GM19468 (cell line): ENCODE results near the gene CRYBA2.

Experiments
- ATAC-seq: cut with Tn5 transposase; IDR thresholded peaks from one replicate; pipeline ENCODE4 v1.9.1; 2021; ENCODE audit warnings: mild to moderate bottlenecking, moderate library complexity, moderate number of reproducible peaks; ENCODE audit not compliant: unreplicated experiment; ENCODE audit errors: extremely low read depth

Gene CRYBA2, protein sequence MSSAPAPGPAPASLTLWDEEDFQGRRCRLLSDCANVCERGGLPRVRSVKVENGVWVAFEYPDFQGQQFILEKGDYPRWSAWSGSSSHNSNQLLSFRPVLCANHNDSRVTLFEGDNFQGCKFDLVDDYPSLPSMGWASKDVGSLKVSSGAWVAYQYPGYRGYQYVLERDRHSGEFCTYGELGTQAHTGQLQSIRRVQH

DNA sequence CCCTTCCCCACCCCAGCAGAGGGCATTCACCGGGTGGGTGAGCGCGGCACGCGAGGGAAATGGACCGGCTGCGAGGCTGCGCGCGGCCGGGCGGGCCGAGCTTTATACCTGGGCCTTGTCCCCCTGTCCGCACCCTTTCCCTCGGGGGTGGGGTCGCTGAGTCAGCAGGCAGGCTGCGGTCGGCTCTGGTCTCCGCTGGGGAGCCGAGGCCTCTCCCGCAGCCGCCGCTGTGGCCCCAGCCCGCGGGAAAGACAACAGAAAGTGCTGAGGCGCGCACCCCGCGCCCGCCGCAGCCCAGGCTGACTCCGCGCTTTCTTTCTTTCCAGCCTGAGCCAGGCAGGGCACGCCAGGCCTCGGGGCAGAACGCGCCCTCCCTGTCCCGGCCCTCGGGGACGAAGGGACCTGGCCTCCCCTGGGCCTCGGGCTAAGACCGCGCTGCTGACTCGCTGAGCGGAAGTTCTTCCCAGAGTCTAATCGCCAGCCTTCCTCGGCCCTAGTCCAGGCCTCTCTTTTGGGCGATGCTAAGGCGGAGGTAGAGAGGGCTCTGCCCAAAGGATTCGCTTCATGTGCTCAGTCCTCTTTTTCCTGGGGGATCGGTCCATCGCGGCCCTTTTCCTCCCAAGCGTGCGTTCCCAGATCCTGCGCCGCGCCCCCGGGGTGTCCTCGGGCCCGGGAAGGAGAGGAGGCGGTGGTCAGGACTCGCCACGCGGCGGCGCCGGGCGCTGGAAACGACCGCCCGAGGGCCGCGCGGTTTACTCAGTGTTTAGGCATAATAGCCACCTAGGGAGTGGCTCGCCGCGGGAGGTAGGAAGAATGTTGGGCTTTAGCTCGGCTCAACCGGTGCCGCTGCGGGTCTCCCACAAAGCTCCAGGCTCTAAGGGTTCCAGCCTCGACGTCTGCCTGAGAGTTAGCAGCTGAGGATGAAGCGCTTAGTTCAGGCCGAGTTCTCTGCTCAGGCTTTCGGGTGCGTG lies at the start of gene CRYBA2:
CRYBA2 (minus strand) TSS at position 78 of the 971 bp plus-strand sequence. CDS start 246 bp downstream, outside the sequence.
- no peak for ATAC-seq

DNA sequence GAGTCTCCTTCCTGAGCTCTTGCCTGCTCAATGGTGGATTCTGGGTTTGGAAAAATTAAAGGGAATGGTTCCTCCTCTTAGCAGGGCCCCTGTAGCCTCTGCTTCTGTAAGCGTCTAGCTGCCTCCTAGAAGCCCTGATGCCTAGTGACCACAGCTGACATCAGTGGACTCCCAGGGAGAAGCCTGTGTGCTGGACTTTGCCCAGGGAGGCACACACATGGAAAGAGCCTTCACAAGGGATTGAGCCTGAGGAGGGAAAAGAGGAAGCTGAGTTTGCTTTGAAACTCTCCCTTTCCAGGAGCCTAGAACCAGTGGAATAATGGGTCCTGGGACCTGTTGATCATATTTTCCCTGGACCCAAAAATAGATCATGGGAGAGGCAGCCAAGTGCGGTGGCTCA lies 49.5 kb upstream of the CRYBA2 start:
- no peak for ATAC-seq

DNA sequence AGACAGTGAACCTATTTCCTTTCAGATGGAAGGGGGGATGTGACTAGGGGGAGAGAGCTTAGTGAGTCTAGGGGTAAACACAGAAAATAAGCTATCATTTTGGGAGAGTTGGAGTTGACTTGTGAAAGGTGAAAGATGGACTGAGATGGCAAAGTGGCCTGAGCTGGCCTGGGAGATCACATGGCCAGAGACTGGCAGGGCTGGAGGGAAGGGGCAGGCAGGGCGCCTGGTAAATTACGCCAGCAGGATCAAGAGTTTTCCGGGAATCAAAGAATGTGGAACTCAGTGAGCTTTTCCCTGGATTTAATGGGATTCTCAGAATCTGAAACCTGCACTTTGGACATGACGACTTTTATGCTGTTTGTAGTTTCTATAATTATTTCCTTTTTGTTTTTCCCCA lies 48.9 kb upstream of the CRYBA2 start:
- no peak for ATAC-seq

DNA sequence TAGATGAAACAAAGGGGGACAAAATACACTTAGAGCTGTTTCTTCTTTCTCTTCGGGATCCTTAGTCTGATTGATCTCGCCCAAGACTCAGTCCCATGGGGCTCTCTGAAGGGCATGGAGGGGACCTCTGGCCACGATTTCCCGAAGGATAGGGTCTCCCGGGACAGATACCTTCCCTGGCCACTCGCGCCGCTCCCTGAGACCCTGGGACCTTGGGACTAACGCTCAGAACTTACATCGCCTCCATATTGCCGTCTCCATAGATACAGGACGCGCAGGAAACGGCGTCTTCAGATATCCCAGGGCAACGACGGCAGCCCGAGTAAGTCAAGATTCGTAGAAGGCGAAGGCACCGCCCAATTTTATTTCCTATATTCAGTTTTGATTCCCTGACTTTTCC lies 48.0 kb upstream of the CRYBA2 start, which contains the start of gene CFAP65:
CFAP65 (minus strand) TSS at position 265 of the 400 bp plus-strand sequence. CDS start 2,468 bp downstream, outside the sequence.
- no peak for ATAC-seq

DNA sequence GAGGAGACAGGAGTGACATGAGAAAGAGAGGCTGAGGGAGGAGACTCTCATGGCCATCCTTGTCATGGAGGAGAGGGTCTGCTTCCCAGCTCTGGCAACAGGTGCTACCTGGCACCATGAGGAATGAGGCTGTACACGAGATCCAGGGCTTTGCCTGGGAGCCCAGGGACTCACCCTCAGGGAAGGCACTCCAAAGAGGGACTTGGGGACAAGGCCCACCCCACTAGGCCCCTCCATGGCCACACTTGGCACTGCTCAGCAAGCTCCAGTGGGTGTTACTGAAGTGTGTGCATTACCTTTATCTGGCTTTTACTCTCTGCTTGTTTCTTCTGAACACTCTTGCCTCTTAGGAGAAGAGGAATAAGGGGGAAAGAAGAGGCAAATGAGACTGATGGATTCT lies 45.4 kb upstream of the CRYBA2 start:
- ATAC-seq = no peak

DNA sequence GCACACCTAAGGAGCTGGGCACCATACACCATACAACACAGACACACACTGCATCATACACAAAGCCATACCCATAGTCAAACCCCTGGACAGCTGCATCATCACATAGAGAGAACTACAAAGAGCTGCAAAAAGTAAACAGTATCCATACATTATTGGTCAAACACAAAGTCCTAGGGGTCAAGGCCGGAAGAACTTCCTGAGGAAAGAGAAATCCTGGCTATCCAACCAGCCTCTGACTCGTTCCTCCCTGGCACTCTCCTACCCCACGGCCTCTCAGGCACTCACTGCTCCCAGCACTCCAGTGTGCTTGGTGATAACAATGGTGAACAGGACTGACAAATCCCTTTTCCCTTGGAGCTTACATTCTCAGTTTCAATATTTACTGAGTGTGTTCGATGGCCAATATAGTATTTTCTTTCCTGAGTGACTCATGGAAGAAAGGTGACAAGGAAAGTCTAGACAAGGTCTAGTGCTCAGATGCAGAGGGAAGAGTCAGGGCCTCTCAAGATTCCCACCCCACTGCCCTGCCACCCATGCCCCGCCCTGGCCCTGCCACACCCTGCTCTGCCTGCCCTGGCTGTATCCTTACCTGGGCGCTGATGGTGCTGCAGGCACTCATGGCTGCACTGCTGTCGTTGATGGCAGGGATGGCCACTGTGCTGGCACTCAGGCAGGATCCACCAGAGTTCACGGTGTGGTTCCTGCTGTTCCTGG lies 44.7 kb upstream of the CRYBA2 start:
- no peak for ATAC-seq

DNA sequence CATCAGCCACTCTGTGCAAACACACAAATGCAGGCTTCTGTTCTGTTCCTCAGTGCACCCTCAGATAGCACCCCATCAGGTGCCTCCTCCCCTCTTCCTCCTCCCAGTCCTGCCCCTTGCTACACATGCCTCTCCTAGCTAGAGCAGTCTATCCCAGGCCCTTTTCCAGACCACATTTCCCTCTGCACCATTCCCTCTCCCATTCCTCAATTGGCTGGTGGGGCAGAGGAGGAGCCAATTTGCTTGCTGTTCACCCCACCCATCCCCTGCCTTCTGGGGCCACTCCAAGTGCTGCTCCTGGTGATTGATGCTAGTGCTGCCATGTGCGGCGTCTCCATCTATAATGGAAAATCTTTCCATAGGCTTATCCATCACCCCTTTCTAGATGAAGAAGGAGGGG lies 42.7 kb upstream of the CRYBA2 start:
- ATAC-seq = no peak

DNA sequence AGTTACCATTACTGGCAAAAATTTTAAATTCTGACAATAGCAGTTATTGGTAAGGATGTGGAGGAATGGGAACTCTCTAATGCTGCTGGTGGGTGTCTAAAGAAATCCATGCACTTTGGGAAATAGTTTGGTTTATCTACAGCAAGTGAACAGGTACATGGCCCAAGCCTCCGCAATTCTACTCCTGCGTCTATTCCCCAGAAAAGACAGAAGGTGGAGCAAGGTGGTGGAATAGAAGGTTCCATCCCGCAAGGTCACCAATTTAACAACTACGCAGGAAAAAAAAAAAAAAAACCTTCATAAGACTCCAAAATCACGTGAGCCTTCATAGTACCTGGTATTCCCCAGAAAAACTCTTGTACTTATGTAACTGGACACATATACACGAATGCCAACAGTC lies 41.6 kb upstream of the CRYBA2 start:
- ATAC-seq = no peak

DNA sequence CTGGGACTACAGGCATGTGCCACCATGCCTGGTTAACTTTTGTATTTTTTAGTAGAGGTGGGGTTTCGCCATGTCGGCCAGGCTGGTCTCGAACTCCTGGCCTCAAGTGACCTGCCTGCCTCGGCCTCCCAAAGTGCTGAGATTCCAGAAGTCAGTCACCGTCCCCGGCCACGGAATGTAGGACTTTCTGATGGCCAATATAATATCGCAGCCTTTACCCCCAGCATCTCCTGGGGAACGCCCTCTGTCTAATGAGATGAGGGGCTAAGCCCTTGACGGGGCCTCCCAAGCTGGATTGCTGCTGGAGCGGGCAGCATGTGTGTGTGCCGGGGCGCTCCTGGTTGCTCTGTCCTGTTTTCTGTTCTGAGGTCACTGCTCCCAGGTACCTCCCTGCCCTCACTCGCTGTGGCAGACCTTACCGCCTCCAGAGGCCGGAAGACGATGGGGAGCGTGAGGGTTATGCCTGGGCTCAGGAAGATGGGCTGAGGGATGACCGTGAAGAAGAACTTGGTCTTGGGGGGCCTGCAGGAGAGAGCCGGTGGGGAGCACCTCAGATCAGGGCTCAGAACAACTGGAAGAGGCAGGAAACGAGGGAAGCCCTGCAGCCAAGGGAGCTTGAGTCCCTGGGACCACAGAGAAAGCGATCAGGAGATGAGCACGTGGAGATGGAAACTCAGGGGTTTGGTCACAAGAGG lies 39.0 kb upstream of the CRYBA2 start:
- ATAC-seq = no peak

DNA sequence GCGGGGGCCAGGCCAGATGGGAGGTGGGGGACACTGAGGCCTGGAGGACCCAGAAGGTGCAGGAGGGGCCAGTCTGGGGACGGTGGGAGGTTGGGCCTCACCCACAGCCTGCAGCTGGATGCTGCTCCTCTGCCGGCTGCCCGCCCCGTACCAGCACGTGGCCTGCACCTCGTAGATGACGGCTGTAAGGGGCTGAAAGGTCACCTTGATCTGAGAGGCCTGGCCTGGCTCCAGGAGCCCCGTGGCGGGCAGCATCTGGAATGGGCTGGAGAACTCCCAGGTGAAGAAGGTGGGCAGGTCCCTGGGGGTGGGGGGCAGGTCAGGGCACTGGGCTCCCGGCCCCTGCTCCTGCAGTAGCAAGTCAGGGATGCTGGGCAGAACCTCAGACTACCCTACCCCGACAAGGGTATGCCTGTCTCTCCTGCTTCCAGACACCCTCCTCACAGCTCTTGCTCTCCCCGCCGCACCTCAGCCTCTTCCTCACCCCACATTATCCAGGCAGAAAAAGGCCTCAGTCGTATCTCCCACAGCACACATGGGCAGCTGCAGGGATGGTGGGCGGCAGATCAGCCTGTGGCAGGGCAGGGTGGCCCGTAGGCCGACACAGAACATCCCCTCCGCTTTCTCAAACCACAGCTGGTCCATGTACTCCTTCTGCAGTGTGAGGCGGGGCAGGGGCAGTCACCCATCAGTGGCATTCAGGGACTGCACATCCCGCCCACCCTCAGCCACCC lies 38.0 kb upstream of the CRYBA2 start:
- no peak for ATAC-seq

DNA sequence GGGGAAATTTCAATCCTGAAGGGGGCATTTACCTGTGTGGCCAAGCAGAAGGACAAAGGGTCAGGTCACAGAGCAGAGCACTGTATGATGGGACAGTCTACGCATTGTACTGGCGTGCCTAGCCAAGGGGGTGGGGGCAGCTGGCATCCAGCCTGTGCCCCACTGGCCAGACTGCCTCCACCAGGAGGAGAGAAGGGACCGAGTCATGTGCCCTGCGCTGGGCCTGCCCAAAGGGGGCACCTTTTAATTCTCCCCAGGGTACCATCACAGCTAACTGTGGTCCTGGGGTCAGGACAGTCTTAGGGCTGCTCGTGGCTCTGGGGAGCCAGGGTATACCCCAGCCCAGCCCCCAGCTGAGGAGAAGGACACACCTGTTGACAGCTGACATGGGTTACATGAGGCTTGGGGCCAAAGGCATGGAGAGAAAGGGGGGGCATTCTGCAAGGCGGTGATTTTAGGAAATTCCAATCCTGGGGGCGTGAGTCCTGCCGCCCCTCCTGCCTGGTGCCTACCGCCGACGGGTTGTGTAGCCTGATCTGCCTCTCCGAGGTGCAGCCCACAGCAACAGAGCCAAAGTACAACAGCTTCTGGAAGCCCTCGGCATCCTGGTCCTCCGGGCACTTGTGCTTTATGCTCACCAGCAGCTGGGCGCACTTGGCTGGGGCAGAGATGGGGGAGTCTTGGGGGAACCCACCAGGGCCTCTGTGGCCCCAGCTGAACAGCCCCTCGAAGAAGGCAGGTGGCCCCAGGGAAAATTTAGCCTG lies 37.1 kb upstream of the CRYBA2 start:
- ATAC-seq = no peak

DNA sequence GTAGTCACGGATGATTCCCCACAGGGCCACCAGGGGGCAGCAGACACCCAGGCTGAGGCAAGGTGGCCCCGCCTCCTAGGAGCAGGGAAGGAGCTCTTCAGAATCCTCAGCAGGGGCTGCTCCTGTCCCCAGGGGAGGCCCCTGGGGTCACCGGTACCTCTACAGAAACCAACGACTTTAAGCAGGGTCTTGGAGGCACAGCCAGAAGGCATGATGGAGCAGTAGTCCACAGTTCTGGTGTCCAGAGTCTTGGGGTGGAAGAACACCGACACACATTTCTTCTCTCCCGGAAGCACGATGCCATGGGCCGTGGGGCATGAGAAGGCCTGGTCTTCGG lies 36.6 kb upstream of the CRYBA2 start:
- ATAC-seq = peak; percentile 71

DNA sequence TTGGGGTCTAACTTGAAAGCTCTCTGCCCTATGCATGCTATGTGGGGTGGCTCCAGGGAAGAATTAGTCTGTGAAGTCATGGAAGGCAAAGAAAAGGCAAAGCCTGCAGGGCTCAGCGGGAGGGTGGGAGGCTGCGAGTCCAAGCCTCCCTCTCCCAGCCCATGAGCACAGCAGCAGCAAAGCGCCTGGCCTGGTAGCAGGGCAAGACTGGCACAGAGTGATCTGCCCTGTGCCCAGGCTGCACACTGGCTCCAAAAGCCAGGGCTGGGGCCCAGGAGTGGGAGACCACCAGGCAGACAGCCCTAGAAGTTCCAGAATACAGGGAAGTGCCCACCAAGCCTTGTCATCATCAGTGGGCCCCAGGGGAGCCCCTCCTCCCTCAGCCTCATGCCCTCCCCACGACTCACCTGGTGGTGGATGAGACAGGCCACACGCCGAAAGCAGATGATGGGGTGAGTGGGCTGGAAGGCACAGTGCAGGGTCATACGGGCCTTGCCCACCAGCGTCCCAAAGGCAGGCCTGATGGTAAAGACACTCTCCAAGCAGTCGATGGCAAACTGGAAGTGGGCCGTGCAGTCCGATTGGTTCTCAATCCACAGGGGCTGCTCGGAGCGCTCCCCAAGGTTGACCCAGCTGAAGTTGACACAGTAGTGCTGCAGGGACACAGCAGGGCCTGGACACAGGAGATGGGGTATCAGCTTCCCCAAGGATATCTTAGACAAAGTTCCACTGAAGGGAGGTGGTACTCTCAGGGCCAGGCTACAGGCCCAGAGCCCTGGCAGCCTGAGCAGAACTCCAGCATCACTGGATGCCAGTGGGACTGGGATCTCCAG lies 36.0 kb upstream of the CRYBA2 start:
- ATAC-seq = no peak

DNA sequence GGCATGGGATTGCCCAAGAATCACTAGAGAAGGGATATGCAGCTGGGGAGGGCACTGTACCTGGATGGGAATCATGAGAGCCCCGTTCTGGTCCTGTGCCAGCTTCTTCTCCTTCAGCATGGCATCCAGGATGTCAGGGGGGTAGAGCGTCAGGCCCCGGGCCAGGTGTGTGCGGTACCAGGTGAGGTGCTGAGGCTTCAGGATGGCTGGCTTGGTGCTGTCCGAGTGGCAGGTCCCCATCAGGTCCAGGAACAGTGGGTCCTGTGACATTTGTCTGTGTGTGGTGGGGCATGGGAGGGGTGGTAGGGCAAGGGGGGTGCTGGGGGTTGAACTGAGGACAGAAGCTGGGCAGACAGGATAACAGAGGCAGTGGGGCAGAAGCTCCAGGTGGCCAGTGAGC lies 34.9 kb upstream of the CRYBA2 start:
- ATAC-seq = no peak

DNA sequence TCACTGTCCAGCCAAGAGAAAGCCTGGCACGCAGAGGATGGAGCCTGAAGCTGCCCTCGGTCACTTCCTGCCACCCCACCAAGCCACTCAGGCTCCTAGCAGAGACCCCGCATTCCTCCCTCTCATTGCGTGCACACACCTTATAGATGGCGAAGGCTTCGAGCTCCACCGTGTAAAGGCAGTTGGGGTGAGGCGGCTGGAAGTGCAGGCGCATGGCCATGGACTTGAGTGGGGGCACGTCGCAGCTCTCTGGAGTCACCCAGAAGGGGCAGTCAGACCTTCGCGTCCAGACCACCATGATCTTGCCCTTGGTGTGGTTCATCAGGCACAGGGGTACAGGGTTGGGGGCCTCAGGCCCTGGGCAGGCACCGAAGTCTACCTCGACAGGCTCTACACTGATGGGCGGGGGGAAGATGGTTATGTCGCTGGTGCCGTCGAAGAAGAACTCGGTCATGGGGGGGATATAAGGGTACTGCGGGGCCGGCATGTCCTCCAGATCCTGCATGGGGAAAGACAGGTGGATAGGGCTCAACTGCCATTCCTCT lies 34.4 kb upstream of the CRYBA2 start:
- ATAC-seq = no peak

DNA sequence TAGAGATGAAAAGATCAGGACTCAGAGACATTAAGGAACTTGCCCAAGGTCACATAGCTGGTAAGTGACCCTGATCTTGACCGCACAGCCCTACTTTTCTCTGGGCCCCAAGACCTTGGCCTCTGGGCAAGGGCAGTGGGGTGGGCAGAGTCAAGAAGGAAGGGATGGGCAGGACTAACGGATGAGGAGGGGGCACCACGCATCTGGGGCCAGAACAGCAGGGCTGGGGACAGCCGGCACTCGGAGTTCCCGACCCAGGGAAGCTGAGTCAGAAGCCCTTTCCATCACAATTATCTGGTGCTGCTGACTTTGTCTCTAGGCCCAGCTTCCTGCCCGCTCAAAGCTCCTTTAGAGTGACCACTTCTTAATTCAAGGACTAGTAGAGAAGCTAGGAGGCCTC lies 33.7 kb upstream of the CRYBA2 start:
- no peak for ATAC-seq

DNA sequence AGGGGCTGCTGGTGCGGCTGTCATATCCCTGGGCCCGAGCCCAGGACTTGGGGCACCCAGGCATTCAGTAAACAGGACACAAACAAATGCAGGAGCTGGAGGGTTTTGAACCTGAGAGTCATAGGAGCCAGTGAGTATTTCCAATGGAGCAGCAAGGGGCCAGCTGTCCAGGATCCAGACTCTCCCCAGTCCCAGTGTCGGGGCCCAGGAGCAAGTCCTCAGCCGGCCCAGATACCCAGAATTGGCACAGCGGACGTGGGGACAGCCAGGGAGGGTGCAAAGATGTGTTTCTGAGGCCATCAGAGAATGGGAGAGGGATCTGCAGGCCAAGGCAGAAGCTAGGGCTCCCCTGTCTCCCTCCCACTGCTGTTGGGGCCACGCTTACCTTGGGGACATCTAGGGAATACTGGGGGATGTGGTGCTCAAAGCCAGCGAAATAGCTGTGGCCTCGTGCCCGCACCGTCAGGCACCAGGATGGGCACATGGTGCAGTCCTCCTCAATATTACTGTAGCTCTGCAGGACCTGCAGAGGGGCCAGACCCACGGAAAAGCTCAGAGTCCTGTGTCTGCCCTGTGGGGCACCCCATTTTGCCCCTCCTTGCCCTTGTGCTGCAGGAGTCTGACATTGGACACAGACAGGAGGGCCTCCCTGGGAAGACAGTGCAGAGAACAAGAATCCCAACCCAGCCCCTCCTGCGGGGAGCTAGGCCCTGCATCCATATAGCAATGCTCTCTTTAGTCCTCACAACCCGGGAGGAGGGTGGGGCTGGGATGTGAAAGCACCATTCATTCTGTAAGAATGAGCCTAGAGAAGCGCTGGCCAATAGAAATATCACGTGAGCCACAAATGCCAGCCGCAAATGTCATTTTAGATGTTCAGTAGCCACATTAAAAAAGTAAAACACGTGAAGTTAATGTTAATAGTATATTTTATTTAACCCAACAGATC lies 32.7 kb upstream of the CRYBA2 start:
- ATAC-seq = no peak
